Measurements from ENCODE around the gene ZCCHC24.

Gene ZCCHC24

GRCh38 chr10:79354615-79355014 is 90.8 kb downstream of the ZCCHC24 start:
- Histone ChIP-seq H4K20me1 (ENCODE audit: insufficient read depth) (peaks cover 2% of the 10 kb centered on the region; the same call in 1 of the 2 replicates), H3K4me3 (IDR thresholded peaks at IDR 0.05; ENCODE audit: insufficient read depth, low read depth, low read length) (no peak overlapping the region), H3K27ac (no peak overlapping the region), H2AFZ (ENCODE audit: low read depth) (no peak overlapping the region), H3K9ac (no peak overlapping the region), H3K4me2 (no peak overlapping the region), H3K27me3 (ENCODE audit: insufficient read depth, low read depth) (no peaks in the 10 kb centered on the region), H3K36me3 (ENCODE audit: insufficient read depth) (peaks cover 22% of the 10 kb centered on the region; the same call in 1 of the 2 replicates), H3K79me2 (ENCODE audit: insufficient read depth, low read depth) (peaks cover 23% of the 10 kb centered on the region), H3K4me1 (ENCODE audit: low read depth, poor library complexity, severe bottlenecking) (peaks cover 20% of the 10 kb centered on the region)
- no peak for TF ChIP-seq CTCF (conservative IDR thresholded peaks at IDR 0.05; ENCODE audit: low read depth, low read length)

GRCh38 chr10:79354141-79354540 is 91.3 kb downstream of the ZCCHC24 start:
- Histone ChIP-seq H3K4me3 (IDR thresholded peaks at IDR 0.05; ENCODE audit: insufficient read depth, low read depth, low read length) (no peak overlapping the region), H3K36me3 (ENCODE audit: insufficient read depth) (peaks cover 26% of the 10 kb centered on the region; the same call in 1 of the 2 replicates), H3K27me3 (ENCODE audit: insufficient read depth, low read depth) (no peaks in the 10 kb centered on the region), H3K9ac (no peak overlapping the region), H3K27ac (no peak overlapping the region), H3K4me1 (ENCODE audit: low read depth, poor library complexity, severe bottlenecking) (peaks cover 25% of the 10 kb centered on the region), H3K4me2 (no peak overlapping the region), H4K20me1 (ENCODE audit: insufficient read depth) (peaks cover 6% of the 10 kb centered on the region; the same call in 1 of the 2 replicates), H3K79me2 (ENCODE audit: insufficient read depth, low read depth) (peaks cover 27% of the 10 kb centered on the region), H2AFZ (ENCODE audit: low read depth) (no peak overlapping the region)
- no peak for TF ChIP-seq CTCF (conservative IDR thresholded peaks at IDR 0.05; ENCODE audit: low read depth, low read length)

- no peak overlapping the region for H3K27ac ChIP-seq
- no peak overlapping the region for H3K9ac ChIP-seq
- H2AFZ ChIP-seq (ENCODE audit: low read depth): no peak overlapping the region
- H3K36me3 ChIP-seq (ENCODE audit: insufficient read depth): peaks cover 30% of the 10 kb centered on the region; the same call in 1 of the 2 replicates
- H4K20me1 ChIP-seq (ENCODE audit: insufficient read depth): peaks cover 11% of the 10 kb centered on the region
- H3K27me3 ChIP-seq (ENCODE audit: insufficient read depth, low read depth): no peaks in the 10 kb centered on the region
- no peak for TF ChIP-seq CTCF (conservative IDR thresholded peaks at IDR 0.05; ENCODE audit: low read depth, low read length)
- H3K4me1 ChIP-seq (ENCODE audit: low read depth, poor library complexity, severe bottlenecking): peaks cover 29% of the 10 kb centered on the region
- H3K4me2 ChIP-seq: no peak overlapping the region
- H3K4me3 ChIP-seq (IDR thresholded peaks at IDR 0.05; ENCODE audit: insufficient read depth, low read depth, low read length): no peak overlapping the region
- H3K79me2 ChIP-seq (ENCODE audit: insufficient read depth, low read depth): peaks cover 32% of the 10 kb centered on the region
Measured at GRCh38 chr10:79353726-79354125, 91.7 kb downstream of the ZCCHC24 start.

GRCh38 chr10:79353000-79353406 is 92.4 kb downstream of the ZCCHC24 start:
- peaks cover 32% of the 10 kb centered on the region for H3K4me1 ChIP-seq (ENCODE audit: low read depth, poor library complexity, severe bottlenecking)
- H3K27ac ChIP-seq: no peak overlapping the region
- no peak overlapping the region for H3K4me2 ChIP-seq
- H3K79me2 ChIP-seq (ENCODE audit: insufficient read depth, low read depth): peaks cover 39% of the 10 kb centered on the region
- H2AFZ ChIP-seq (ENCODE audit: low read depth): no peak overlapping the region
- peaks cover 36% of the 10 kb centered on the region; the same call in 1 of the 2 replicates for H3K36me3 ChIP-seq (ENCODE audit: insufficient read depth)
- peaks cover 15% of the 10 kb centered on the region for H4K20me1 ChIP-seq (ENCODE audit: insufficient read depth)
- H3K27me3 ChIP-seq (ENCODE audit: insufficient read depth, low read depth): no peaks in the 10 kb centered on the region
- H3K9ac ChIP-seq: no peak overlapping the region
- TF ChIP-seq CTCF (conservative IDR thresholded peaks at IDR 0.05; ENCODE audit: low read depth, low read length): no peak
- no peak overlapping the region for H3K4me3 ChIP-seq (IDR thresholded peaks at IDR 0.05; ENCODE audit: insufficient read depth, low read depth, low read length)
